Measurements from ENCODE around the gene SOX9. TPM values are rescaled to one million over a fixed set of nuclear protein-coding genes. Genes with fewer than 3 reads are reported as not detected.

Gene SOX9
- total RNA-seq, 1 experiment from 2014 or later, result 1.3 TPM

DNA sequence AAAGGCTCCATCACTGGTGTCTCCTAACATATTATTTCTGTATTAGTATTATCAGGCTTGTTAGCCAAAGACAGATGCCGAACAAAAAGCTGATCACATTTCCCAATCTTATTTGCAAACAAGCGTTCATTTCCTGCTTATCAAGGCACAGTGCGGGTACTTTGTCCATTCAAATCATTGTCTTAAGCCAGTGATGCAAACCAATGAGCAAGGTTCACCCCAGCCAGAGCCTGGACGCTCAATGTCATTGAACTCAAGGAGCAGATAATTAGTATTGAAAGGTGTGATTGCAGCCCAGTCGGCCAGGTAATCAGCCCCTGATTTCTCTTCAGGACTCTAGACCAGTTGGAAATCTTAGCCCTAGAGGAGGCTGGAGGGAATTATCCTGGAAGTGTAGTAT lies 20.4 kb upstream of the SOX9 start:
- TF ChIP-seq, protein P1, sequence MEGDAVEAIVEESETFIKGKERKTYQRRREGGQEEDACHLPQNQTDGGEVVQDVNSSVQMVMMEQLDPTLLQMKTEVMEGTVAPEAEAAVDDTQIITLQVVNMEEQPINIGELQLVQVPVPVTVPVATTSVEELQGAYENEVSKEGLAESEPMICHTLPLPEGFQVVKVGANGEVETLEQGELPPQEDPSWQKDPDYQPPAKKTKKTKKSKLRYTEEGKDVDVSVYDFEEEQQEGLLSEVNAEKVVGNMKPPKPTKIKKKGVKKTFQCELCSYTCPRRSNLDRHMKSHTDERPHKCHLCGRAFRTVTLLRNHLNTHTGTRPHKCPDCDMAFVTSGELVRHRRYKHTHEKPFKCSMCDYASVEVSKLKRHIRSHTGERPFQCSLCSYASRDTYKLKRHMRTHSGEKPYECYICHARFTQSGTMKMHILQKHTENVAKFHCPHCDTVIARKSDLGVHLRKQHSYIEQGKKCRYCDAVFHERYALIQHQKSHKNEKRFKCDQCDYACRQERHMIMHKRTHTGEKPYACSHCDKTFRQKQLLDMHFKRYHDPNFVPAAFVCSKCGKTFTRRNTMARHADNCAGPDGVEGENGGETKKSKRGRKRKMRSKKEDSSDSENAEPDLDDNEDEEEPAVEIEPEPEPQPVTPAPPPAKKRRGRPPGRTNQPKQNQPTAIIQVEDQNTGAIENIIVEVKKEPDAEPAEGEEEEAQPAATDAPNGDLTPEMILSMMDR (conservative IDR thresholded peaks at IDR 0.05), result no peak
- Histone ChIP-seq H3K14ac (ENCODE audit: insufficient read depth, low read length) (no peak overlapping the region), H2BK20ac (ENCODE audit: low read depth, low read length, poor library complexity, severe bottlenecking) (no peak overlapping the region), H4K5ac (ENCODE audit: insufficient read length, low read depth, low read length) (no peak overlapping the region), H3K56ac (ENCODE audit: insufficient read length, low read depth, low read length) (no peak overlapping the region), H2AFZ (ENCODE audit: low read length) (no peak overlapping the region), H3K79me1 (ENCODE audit: insufficient read depth, low read depth, low read length, poor library complexity, severe bottlenecking) (no peaks in the 10 kb centered on the region), H3K4me2 (ENCODE audit: insufficient read depth, insufficient read length, low read length) (no peak overlapping the region), H3K79me2 (ENCODE audit: insufficient read depth, low read length) (no peaks in the 10 kb centered on the region), H2BK12ac (ENCODE audit: insufficient read length, low read depth, low read length) (no peak overlapping the region), H2BK15ac (ENCODE audit: low read depth, low read length) (no peak overlapping the region), H4K20me1 (ENCODE audit: control insufficient read depth, insufficient read depth, insufficient read length) (no peaks in the 10 kb centered on the region), H3T11ph (ENCODE audit: low read length) (no peak overlapping the region), H3K27me3 (ENCODE audit: insufficient read depth, low read length) (no peaks in the 10 kb centered on the region), H3K27ac (ENCODE audit: insufficient read length, low read depth, low read length) (no peak overlapping the region), H4K91ac (ENCODE audit: insufficient read length, low read depth, low read length) (no peak overlapping the region), H2AK5ac (ENCODE audit: insufficient read length, low read length) (no peak overlapping the region), H4K8ac (replicated peaks; ENCODE audit: insufficient read length, low read depth, low read length) (no peak overlapping the region), H3K23ac (ENCODE audit: insufficient read length, low read depth, low read length) (no peak overlapping the region), H2BK5ac (ENCODE audit: insufficient read length, low read length) (no peak overlapping the region), H2BK120ac (ENCODE audit: low read depth, low read length, poor library complexity, severe bottlenecking) (no peak overlapping the region), H3K9ac (ENCODE audit: extremely low read depth, insufficient read length, low read length) (no peak overlapping the region), H3K9me3 (ENCODE audit: control insufficient read depth, low read depth, low read length) (no peaks in the 10 kb centered on the region), H3K4me1 (ENCODE audit: insufficient read depth, low read length) (peaks cover 4% of the 10 kb centered on the region; the same call in 1 of the 2 replicates), H3K18ac (ENCODE audit: insufficient read length, low read depth, low read length) (no peak overlapping the region), H3K23me2 (ENCODE audit: insufficient read length, low read depth, low read length, poor library complexity, severe bottlenecking) (no peaks in the 10 kb centered on the region), H3K4ac (ENCODE audit: low read depth, low read length) (no peak overlapping the region)
- Mint-ChIP-seq H3K27me3 (ENCODE audit: low read depth) (peaks cover 15% of the 10 kb centered on the region), H3K4me1 (peaks cover 13% of the 10 kb centered on the region in 2 experiments), H3K9me3 (no peaks in the 10 kb centered on the region; a peak in 1 of 5 replicates), H3K4me3 (no peak overlapping the region), H3K36me3 (ENCODE audit: insufficient read depth in 1 of 3, low read depth in 3 of 3) (no peaks in the 10 kb centered on the region), H3K27ac (no peak overlapping the region)
- no CpG with 5 or more reads among the region's 5 CpGs for WGBS (ENCODE audit: extremely low coverage, insufficient read length, low lambda C conversion rate)
- DNase-seq, result no peak
